SK-N-SH treated with all-trans-retinoic acid at 6 μM for 48 hours (cell line): ENCODE measurements around the gene PLA2G4F.

Source experiments
- ATAC-seq: fragments of 200-7000 bp; cut with Tn5 transposase; 3 replicates; pipeline ENCODE4 v1.9.1; 2020; ENCODE audit warnings: mild to moderate bottlenecking, moderate library complexity
- ARNTL ChIP-seq: fragments of 450-650 bp; formaldehyde crosslinking; IDR thresholded peaks from 2 replicates; pipeline ENCODE4 v1.5.0; 2020; ENCODE audit warnings: low read depth, mild to moderate bottlenecking, moderate library complexity, borderline replicate concordance
- ESRRG ChIP-seq: fragments of 250-450 bp; sonication (Bioruptor Pico); IDR thresholded peaks from 2 replicates; pipeline ENCODE4 v1.6.1; 2021; ENCODE audit warnings: mild to moderate bottlenecking
- GLIS3 ChIP-seq: fragments of 250-450 bp; sonication (Bioruptor Pico); IDR thresholded peaks from 2 replicates; pipeline ENCODE4 v1.5.0; 2020; ENCODE audit warnings: mild to moderate bottlenecking, moderate library complexity
- PPARA ChIP-seq: fragments of 250-450 bp; sonication (Bioruptor Pico); IDR thresholded peaks from 2 replicates; pipeline ENCODE4 v1.5.0; 2020; ENCODE audit warnings: mild to moderate bottlenecking, borderline replicate concordance
- SNAI2 ChIP-seq: fragments of 250-450 bp; sonication (Bioruptor Pico); IDR thresholded peaks from 2 replicates; pipeline ENCODE4 v1.5.0; 2020; ENCODE audit warnings: mild to moderate bottlenecking, moderate library complexity
- TCF4 ChIP-seq: fragments of 250-450 bp; sonication (Bioruptor Pico); IDR thresholded peaks from 2 replicates; pipeline ENCODE4 v1.8.0; 2021; ENCODE audit warnings: mild to moderate bottlenecking, moderate library complexity, borderline replicate concordance
- TOX ChIP-seq: fragments of 250-450 bp; sonication (Bioruptor Pico); IDR thresholded peaks from 2 replicates; pipeline ENCODE4 v1.8.0; 2021; ENCODE audit warnings: mild to moderate bottlenecking, moderate library complexity, borderline replicate concordance
- ZFP3 ChIP-seq: fragments of 250-450 bp; sonication (Bioruptor Pico); IDR thresholded peaks from 2 replicates; pipeline ENCODE4 v1.5.0; 2020; ENCODE audit warnings: mild to moderate bottlenecking, moderate library complexity
- ZNF565 ChIP-seq: fragments of 450-650 bp; formaldehyde crosslinking; conservative IDR thresholded peaks from 2 replicates; pipeline ENCODE4 v1.5.0; 2020; ENCODE audit warnings: low read depth, mild to moderate bottlenecking, moderate library complexity
- ZNF70 ChIP-seq: fragments of 450-650 bp; formaldehyde crosslinking; IDR thresholded peaks from 2 replicates; pipeline ENCODE4 v1.5.0; 2020; ENCODE audit warnings: mild to moderate bottlenecking, moderate library complexity
- ZNF8 ChIP-seq: fragments of 450-650 bp; formaldehyde crosslinking; IDR thresholded peaks from 2 replicates; pipeline ENCODE4 v1.5.0; 2020; ENCODE audit warnings: mild to moderate bottlenecking, moderate library complexity
- TF ChIP-seq, protein P1 (sequence below): fragments of 250-450 bp; sonication (Bioruptor Pico); IDR thresholded peaks from 2 replicates; pipeline ENCODE4 v1.5.1; 2021; ENCODE audit warnings: mild to moderate bottlenecking, moderate library complexity
- TF ChIP-seq, protein P2 (sequence below): fragments of 250-450 bp; sonication (Bioruptor Pico); IDR thresholded peaks from 2 replicates; pipeline ENCODE4 v1.5.0; 2020; ENCODE audit warnings: mild to moderate bottlenecking, moderate library complexity
- TF ChIP-seq, protein P3 (sequence below): fragments of 250-450 bp; sonication (Bioruptor Pico); IDR thresholded peaks from 2 replicates; pipeline ENCODE4 v1.8.0; 2021; ENCODE audit warnings: low read depth, mild to moderate bottlenecking, moderate library complexity, borderline replicate concordance
- TF ChIP-seq, protein P4 (sequence below): fragments of 250-450 bp; sonication (Bioruptor Pico); IDR thresholded peaks from 2 replicates; pipeline ENCODE4 v1.5.1; 2020; ENCODE audit warnings: low read depth, mild to moderate bottlenecking, moderate library complexity
- TF ChIP-seq, protein P5 (sequence below): fragments of 250-450 bp; sonication (Bioruptor Pico); IDR thresholded peaks from 2 replicates; pipeline ENCODE4 v1.8.0; 2020; ENCODE audit warnings: mild to moderate bottlenecking, moderate library complexity, borderline replicate concordance

Gene PLA2G4F

DNA sequence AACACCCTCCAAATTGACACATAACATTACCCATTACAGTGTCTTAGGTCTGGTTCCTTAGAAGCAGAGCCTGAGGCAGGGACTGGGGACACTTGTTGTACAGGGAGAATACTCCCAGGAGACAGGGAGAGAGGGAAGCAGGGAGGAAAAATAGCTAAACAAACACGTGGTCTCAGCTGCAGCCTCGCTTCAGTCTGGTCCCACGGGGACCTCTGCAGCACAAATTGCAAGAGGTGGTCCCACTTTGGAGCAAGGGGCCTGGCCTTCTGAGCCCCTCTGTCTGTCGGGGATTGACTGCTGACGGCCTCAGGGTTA is 37.0 kb downstream of the PLA2G4F start:
- ATAC-seq: no peak
- no peak for TF ChIP-seq PPARA (CRISPR knock-in tag)
- TF ChIP-seq TOX (CRISPR knock-in tag): no peak

DNA sequence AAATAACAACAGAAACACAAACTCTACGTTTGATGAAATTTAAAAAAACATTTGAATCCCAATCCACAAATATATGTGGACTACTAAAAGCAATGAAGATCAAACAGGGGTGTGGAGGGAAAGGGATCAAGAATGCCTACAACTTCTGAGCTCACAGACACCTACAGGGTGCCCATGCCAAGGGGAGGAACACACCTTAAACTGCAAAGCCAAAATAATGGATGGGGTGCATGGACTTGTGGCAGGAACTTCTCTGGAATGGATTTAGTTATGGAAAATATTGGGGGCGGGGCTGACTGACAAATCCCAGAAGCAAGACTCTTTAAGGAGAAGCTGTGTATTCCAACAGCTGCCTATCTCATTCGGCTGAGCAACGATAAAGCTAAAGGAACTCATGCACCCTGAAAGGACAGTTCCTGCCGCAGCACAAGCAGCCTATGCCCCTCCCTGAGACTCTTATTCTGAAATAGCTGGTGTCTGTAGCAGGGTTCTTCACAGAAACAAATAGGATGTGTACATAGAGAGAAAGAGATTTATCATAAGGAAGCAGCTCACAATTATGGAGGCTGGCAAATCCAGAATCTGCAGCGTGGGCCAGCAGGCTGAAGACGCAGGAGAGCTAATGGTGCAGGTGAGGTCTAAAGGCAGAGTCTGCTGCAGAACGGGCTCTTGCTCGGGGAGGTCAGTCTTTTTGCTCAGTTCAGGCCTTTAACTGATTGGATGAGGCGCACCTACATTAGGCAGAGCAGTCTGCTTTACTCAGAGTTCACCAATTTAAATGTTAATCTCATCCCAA is 37.6 kb downstream of the PLA2G4F start:
- no peak for TF ChIP-seq PPARA (CRISPR knock-in tag)
- no peak for TF ChIP-seq ESRRG (CRISPR knock-in tag)
- TF ChIP-seq ZNF565 (CRISPR knock-in tag): no peak
- TF ChIP-seq, protein P1, sequence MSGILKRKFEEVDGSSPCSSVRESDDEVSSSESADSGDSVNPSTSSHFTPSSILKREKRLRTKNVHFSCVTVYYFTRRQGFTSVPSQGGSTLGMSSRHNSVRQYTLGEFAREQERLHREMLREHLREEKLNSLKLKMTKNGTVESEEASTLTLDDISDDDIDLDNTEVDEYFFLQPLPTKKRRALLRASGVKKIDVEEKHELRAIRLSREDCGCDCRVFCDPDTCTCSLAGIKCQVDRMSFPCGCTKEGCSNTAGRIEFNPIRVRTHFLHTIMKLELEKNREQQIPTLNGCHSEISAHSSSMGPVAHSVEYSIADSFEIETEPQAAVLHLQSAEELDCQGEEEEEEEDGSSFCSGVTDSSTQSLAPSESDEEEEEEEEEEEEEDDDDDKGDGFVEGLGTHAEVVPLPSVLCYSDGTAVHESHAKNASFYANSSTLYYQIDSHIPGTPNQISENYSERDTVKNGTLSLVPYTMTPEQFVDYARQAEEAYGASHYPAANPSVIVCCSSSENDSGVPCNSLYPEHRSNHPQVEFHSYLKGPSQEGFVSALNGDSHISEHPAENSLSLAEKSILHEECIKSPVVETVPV (CRISPR knock-in tag): no peak
- no peak for TF ChIP-seq TCF4 (CRISPR knock-in tag)
- TF ChIP-seq SNAI2: no peak
- TF ChIP-seq GLIS3 (CRISPR knock-in tag): no peak
- TF ChIP-seq, protein P2, sequence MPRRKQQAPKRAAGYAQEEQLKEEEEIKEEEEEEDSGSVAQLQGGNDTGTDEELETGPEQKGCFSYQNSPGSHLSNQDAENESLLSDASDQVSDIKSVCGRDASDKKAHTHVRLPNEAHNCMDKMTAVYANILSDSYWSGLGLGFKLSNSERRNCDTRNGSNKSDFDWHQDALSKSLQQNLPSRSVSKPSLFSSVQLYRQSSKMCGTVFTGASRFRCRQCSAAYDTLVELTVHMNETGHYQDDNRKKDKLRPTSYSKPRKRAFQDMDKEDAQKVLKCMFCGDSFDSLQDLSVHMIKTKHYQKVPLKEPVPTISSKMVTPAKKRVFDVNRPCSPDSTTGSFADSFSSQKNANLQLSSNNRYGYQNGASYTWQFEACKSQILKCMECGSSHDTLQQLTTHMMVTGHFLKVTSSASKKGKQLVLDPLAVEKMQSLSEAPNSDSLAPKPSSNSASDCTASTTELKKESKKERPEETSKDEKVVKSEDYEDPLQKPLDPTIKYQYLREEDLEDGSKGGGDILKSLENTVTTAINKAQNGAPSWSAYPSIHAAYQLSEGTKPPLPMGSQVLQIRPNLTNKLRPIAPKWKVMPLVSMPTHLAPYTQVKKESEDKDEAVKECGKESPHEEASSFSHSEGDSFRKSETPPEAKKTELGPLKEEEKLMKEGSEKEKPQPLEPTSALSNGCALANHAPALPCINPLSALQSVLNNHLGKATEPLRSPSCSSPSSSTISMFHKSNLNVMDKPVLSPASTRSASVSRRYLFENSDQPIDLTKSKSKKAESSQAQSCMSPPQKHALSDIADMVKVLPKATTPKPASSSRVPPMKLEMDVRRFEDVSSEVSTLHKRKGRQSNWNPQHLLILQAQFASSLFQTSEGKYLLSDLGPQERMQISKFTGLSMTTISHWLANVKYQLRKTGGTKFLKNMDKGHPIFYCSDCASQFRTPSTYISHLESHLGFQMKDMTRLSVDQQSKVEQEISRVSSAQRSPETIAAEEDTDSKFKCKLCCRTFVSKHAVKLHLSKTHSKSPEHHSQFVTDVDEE (CRISPR knock-in tag): no peak
- TF ChIP-seq, protein P3, sequence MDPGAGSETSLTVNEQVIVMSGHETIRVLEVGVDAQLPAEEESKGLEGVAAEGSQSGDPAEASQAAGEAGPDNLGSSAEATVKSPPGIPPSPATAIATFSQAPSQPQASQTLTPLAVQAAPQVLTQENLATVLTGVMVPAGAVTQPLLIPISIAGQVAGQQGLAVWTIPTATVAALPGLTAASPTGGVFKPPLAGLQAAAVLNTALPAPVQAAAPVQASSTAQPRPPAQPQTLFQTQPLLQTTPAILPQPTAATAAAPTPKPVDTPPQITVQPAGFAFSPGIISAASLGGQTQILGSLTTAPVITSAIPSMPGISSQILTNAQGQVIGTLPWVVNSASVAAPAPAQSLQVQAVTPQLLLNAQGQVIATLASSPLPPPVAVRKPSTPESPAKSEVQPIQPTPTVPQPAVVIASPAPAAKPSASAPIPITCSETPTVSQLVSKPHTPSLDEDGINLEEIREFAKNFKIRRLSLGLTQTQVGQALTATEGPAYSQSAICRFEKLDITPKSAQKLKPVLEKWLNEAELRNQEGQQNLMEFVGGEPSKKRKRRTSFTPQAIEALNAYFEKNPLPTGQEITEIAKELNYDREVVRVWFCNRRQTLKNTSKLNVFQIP (CRISPR knock-in tag): no peak
- TF ChIP-seq, protein P4, sequence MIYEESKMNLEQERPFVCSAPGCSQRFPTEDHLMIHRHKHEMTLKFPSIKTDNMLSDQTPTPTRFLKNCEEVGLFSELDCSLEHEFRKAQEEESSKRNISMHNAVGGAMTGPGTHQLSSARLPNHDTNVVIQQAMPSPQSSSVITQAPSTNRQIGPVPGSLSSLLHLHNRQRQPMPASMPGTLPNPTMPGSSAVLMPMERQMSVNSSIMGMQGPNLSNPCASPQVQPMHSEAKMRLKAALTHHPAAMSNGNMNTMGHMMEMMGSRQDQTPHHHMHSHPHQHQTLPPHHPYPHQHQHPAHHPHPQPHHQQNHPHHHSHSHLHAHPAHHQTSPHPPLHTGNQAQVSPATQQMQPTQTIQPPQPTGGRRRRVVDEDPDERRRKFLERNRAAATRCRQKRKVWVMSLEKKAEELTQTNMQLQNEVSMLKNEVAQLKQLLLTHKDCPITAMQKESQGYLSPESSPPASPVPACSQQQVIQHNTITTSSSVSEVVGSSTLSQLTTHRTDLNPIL: no peak
- TF ChIP-seq, protein P5, sequence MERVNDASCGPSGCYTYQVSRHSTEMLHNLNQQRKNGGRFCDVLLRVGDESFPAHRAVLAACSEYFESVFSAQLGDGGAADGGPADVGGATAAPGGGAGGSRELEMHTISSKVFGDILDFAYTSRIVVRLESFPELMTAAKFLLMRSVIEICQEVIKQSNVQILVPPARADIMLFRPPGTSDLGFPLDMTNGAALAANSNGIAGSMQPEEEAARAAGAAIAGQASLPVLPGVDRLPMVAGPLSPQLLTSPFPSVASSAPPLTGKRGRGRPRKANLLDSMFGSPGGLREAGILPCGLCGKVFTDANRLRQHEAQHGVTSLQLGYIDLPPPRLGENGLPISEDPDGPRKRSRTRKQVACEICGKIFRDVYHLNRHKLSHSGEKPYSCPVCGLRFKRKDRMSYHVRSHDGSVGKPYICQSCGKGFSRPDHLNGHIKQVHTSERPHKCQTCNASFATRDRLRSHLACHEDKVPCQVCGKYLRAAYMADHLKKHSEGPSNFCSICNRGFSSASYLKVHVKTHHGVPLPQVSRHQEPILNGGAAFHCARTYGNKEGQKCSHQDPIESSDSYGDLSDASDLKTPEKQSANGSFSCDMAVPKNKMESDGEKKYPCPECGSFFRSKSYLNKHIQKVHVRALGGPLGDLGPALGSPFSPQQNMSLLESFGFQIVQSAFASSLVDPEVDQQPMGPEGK: no peak
- no peak for TF ChIP-seq ARNTL (CRISPR knock-in tag)
- TF ChIP-seq ZNF70 (CRISPR knock-in tag): no peak
- TF ChIP-seq ZFP3 (CRISPR knock-in tag): no peak
- no peak for ATAC-seq

DNA sequence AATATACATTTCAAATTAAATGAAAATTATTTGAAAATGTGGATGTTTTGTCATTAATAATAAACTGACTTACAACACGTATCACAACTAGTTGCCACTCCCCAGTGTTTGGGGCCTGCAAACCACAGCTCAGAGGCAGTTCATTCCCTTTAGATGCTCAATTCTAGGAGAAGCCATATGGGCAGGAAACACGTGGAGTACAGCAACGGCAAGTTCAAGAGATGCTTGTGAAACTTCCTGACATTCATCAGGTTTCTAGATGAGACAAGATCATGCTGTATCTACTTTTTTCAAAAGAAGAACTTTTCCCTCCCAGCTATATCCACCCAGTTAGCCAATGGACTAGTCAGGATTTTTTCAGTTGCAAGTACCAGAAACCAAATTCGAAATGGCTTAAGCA is 44.5 kb downstream of the PLA2G4F start:
- no peak for ATAC-seq
- TF ChIP-seq TCF4 (CRISPR knock-in tag): no peak
- TF ChIP-seq, protein P1 (CRISPR knock-in tag): no peak

DNA sequence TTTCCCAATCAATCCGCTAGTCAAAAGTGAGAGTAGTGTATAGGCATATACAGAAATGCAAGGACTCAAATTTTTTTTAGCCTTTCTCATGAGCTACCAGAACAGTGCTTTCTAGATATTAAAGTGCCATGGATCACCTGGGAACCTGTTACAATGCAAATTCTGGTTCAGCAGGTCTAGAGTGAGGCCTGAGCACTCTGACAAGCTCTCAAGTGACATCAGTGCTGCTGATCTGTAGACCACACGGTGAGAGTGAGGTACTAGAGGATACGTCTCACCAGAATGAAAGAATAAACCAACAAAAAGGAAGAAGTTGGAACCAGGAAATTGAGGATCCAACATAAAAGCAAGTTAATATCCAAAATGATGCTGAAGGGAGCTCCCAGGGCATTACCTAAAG is 46.1 kb downstream of the PLA2G4F start:
- no peak for ATAC-seq
- TF ChIP-seq TCF4 (CRISPR knock-in tag) (no peak), ZNF8 (CRISPR knock-in tag) (no peak), SNAI2 (no peak), ARNTL (CRISPR knock-in tag) (no peak), ESRRG (CRISPR knock-in tag) (no peak)
- TF ChIP-seq, protein P2 (CRISPR knock-in tag): no peak
- TF ChIP-seq, protein P1 (CRISPR knock-in tag): no peak
- TF ChIP-seq, protein P4: no peak
